Measurements from ENCODE around the gene MMP11.

The MMP11 gene

GRCh38 chr22:23783265-23784150 lies 10.9 kb downstream of the MMP11 start:
- TF ChIP-seq, protein P1, sequence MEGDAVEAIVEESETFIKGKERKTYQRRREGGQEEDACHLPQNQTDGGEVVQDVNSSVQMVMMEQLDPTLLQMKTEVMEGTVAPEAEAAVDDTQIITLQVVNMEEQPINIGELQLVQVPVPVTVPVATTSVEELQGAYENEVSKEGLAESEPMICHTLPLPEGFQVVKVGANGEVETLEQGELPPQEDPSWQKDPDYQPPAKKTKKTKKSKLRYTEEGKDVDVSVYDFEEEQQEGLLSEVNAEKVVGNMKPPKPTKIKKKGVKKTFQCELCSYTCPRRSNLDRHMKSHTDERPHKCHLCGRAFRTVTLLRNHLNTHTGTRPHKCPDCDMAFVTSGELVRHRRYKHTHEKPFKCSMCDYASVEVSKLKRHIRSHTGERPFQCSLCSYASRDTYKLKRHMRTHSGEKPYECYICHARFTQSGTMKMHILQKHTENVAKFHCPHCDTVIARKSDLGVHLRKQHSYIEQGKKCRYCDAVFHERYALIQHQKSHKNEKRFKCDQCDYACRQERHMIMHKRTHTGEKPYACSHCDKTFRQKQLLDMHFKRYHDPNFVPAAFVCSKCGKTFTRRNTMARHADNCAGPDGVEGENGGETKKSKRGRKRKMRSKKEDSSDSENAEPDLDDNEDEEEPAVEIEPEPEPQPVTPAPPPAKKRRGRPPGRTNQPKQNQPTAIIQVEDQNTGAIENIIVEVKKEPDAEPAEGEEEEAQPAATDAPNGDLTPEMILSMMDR (IDR thresholded peaks at IDR 0.05; ENCODE audit: insufficient read depth, low read depth, low read length, missing control alignments): no peak
- no peak for DNase-seq (ENCODE audit: low read depth)
- H3K4me3 ChIP-seq (ENCODE audit: low read depth, low read length): no peak overlapping the region

- H3K4me3 ChIP-seq (ENCODE audit: low read depth, low read length): no peak overlapping the region
- TF ChIP-seq, protein P1 (IDR thresholded peaks at IDR 0.05; ENCODE audit: insufficient read depth, low read depth, low read length, missing control alignments): no peak
- no peak for DNase-seq (ENCODE audit: low read depth)
Measured at GRCh38 chr22:23784215-23784732, 11.6 kb downstream of the MMP11 start.

DNA sequence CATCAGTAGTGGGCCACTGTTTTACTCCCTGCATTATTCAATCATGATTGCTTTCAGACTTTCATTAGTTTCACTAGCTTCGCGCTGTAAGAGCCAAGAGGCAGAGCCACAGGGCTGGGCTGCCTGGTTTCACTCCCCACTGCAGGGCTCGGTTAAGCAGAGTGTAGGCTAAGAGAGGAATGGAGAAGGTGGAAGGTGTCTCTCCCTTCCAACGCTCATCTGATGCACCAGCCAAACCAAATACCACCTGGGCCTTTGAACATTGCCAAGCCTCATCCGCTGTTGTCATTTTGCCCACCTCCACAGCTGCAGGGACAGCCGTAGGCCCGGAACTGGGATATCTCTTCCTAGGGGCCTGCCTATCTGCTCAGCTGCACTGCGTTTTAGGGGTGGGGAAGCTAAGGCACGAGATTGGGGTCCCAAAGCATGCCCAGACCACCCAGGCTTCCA lies 13.6 kb downstream of the MMP11 start:
- DNase-seq (ENCODE audit: low read depth): no peak
- H3K4me3 ChIP-seq (ENCODE audit: low read depth, low read length): peak overlapping the region; percentile 86
- TF ChIP-seq, protein P1 (IDR thresholded peaks at IDR 0.05; ENCODE audit: insufficient read depth, low read depth, low read length, missing control alignments): no peak

DNA sequence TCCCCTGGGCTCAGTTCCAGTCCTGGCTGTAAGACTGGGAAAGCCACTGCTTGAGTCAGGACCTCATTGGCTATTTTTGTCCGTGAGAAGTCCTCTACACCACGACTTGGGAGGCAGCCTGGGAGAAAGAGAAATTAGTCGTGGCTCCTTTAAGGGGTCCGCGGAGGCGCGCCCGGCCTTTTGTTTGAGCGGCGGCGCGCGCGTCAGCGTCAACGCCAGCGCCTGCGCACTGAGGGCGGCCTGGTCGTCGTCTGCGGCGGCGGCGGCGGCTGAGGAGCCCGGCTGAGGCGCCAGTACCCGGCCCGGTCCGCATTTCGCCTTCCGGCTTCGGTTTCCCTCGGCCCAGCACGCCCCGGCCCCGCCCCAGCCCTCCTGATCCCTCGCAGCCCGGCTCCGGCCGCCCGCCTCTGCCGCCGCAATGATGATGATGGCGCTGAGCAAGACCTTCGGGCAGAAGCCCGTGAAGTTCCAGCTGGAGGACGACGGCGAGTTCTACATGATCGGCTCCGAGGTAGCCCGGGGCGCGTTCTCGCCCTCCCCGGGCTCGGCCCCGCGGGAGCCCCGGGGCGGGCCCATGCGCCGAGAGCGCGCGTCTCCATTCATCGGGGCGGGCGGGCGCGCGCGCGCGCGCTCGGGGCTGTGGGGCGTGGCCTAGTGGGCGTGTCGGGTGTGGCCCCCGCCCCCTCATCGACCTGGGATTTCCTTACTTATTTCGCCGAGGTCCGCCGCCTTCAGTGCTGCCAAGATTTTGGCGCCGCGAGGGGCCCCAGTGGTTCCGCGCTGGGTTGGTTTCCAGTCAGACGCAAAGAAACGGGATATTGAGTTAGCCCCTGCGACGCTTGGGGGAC lies 14.3 kb downstream of the MMP11 start, which contains the start of gene SMARCB1:
Gene SMARCB1, plus strand, starts transcription at position 215 of the 848 bp plus-strand sequence. Its CDS starts 204 bp downstream, at position 419.
- peak within 1 kb of the TSS; percentile 86 for H3K4me3 ChIP-seq (ENCODE audit: low read depth, low read length)
- TF ChIP-seq, protein P1 (IDR thresholded peaks at IDR 0.05; ENCODE audit: insufficient read depth, low read depth, low read length, missing control alignments): no peak
- peak; percentile 94 for DNase-seq (ENCODE audit: low read depth)

- H3K4me3 ChIP-seq (ENCODE audit: low read depth, low read length): peak overlapping the region; percentile 86
- no peak for DNase-seq (ENCODE audit: low read depth)
- TF ChIP-seq, protein P1 (IDR thresholded peaks at IDR 0.05; ENCODE audit: insufficient read depth, low read depth, low read length, missing control alignments): no peak
Measured at GRCh38 chr22:23787600-23787896, 14.9 kb downstream of the MMP11 start.

- TF ChIP-seq, protein P1 (IDR thresholded peaks at IDR 0.05; ENCODE audit: insufficient read depth, low read depth, low read length, missing control alignments): no peak
- peak overlapping the region; percentile 86 for H3K4me3 ChIP-seq (ENCODE audit: low read depth, low read length)
- no peak for DNase-seq (ENCODE audit: low read depth)
Measured at GRCh38 chr22:23787910-23788309, 15.3 kb downstream of the MMP11 start.
